Kidney (tissue), 14 donors: Measurements from ENCODE around the gene UBE2Q2. TPM values are rescaled to one million over a fixed set of nuclear protein-coding genes. Genes with fewer than 3 reads are reported as not detected.

ENCODE experiments used
- DNase-seq, 5 donors: peaks; one replicate each; pipeline ENCODE4 v3.0.0-alpha.2; 2013 to 2020
- FAIRE-seq: peaks from 2 replicates; lab custom pipeline; 2012; peaks lifted over from hg19 to GRCh38; lab: Jason Lieb, UNC
- H3K27ac ChIP-seq, 2 donors: one replicate each; pipeline ENCODE4 v1.7.0; 2013; ENCODE audit warnings: low read depth in 2 of 2, low read length in 2 of 2, inconsistent platforms in 1 of 2
- H3K27me3 ChIP-seq: one replicate; pipeline ENCODE4 v1.7.1; 2013; ENCODE audit warnings: low read length, inconsistent platforms; ENCODE audit not compliant: control insufficient read depth, insufficient read depth
- H3K36me3 ChIP-seq, 3 donors: one replicate each; pipeline versions ENCODE4 v1.7.0 to v1.7.1; 2013; ENCODE audit warnings: low read length in 3 of 3, control low read depth in 1 of 3, inconsistent platforms in 1 of 3; ENCODE audit not compliant: insufficient read depth in 3 of 3, control insufficient read depth in 2 of 3
- H3K4me1 ChIP-seq, 3 donors: one replicate each; pipeline versions ENCODE4 v1.7.0 to v1.7.1; 2013; ENCODE audit warnings: low read length in 3 of 3, inconsistent platforms in 1 of 3, low read depth in 1 of 3; ENCODE audit not compliant: control insufficient read depth in 2 of 3, insufficient read depth in 2 of 3
- H3K4me3 ChIP-seq, 3 donors: one replicate each; pipeline versions ENCODE4 v1.7.0 to v1.8.1; 2013; ENCODE audit warnings: low read length in 3 of 3, control low read depth in 1 of 3, inconsistent platforms in 1 of 3
- H3K9ac ChIP-seq, 3 donors: one replicate each; pipeline versions ENCODE4 v1.7.0 to v1.7.1; 2013; ENCODE audit warnings: low read length in 3 of 3, control low read depth in 1 of 3, inconsistent platforms in 1 of 3
- H3K9me3 ChIP-seq, 3 donors: one replicate each; pipeline versions ENCODE4 v1.7.0 to v1.7.1; 2013; ENCODE audit warnings: low read length in 3 of 3, control low read depth in 1 of 3, inconsistent platforms in 1 of 3; ENCODE audit not compliant: control insufficient read depth in 2 of 3, insufficient read depth in 1 of 3
- intact Hi-C: fragments of 100-400 bp; cut with DNase I; formaldehyde crosslinking; loops from one replicate; pipeline ENCODE4 v1.11.1; 2022
- polyA plus RNA-seq: library from polyadenylated mRNA; stranded (reverse); fragments of 350-450 nt; fragmentation: Illumina TruSeq; extraction: RNeasy Lipid Tissue Mini Kit (QIAGEN cat#74804); gene quantifications from one replicate; pipeline ENCODE4 v1.2.3, GENCODE V29; 2014; ENCODE audit warnings: low read depth, low replicate concordance; ENCODE audit not compliant: insufficient read depth
- total RNA-seq: library from RNA; stranded (reverse); fragmentation: NEBNext Ultra II Directional; extraction: Animal tissue kit (Norgen Biotek cat#: 25700); gene quantifications from one replicate; pipeline ENCODE4 v1.2.1, GENCODE V29; 2021
- TF ChIP-seq, protein P1 (sequence below): IDR thresholded peaks from 3 replicates; pipeline ENCODE4 v1.5.1; 2012; ENCODE audit warnings: mild to moderate bottlenecking, moderate library complexity, borderline replicate concordance; ENCODE audit not compliant: insufficient read depth; ENCODE audit errors: extremely low read depth
- donor health status: control.
- donor health status: control.
- donor health status: control.
- donor health status: control.
- donor health status: control.
- donor health status: DM: yes; HTN: yes; CAD: no.
- donor health status: Normal renal cell carcinoma (clear cell type).

The UBE2Q2 gene
- total and polyA plus RNA-seq, 2 donors from 2014 or later, result 18.1 to 31.6 TPM

DNA sequence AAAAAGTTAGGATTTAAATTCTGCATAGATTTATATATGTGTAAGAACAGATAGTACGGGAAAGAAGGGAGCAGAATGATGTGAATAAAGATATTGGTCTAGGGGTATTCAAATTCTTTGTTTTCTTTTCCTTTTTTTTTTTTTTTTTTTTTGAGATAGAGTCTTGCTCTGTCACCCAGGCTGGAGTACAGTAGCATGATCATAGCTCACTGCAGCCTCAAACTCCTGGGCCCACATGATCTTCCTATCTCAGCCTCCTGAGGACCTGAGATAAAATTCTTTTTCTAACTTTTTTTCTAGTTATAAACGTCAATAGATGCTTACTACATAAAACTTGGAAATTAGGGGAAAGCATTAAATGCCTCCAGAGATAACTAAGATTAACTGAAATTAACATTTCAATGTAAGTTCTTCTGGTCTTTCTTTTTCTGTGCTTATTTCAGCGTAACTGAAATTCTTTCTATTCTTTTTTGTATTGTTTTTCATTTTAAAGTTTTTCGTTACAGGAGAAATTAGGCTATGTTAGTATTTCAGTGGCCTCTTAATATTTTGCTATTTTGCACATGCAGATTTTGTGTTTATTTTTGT lies 29.2 kb downstream of the UBE2Q2 start:
- TF ChIP-seq, protein P1, sequence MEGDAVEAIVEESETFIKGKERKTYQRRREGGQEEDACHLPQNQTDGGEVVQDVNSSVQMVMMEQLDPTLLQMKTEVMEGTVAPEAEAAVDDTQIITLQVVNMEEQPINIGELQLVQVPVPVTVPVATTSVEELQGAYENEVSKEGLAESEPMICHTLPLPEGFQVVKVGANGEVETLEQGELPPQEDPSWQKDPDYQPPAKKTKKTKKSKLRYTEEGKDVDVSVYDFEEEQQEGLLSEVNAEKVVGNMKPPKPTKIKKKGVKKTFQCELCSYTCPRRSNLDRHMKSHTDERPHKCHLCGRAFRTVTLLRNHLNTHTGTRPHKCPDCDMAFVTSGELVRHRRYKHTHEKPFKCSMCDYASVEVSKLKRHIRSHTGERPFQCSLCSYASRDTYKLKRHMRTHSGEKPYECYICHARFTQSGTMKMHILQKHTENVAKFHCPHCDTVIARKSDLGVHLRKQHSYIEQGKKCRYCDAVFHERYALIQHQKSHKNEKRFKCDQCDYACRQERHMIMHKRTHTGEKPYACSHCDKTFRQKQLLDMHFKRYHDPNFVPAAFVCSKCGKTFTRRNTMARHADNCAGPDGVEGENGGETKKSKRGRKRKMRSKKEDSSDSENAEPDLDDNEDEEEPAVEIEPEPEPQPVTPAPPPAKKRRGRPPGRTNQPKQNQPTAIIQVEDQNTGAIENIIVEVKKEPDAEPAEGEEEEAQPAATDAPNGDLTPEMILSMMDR, result no peak
- Histone ChIP-seq H3K36me3 (peaks cover 0 to 5% (median 3%) of the 10 kb centered on the region in 3 donors), H3K4me1 (no peaks in the 10 kb centered on the region), H3K9ac (no peak overlapping the region), H3K9me3 (no peaks in the 10 kb centered on the region), H3K4me3 (no peak overlapping the region), H3K27me3 (no peaks in the 10 kb centered on the region), H3K27ac (no peak overlapping the region)
- DNase-seq (no peak), FAIRE-seq (no peak)
- intact Hi-C loops, result no loop called here

DNA sequence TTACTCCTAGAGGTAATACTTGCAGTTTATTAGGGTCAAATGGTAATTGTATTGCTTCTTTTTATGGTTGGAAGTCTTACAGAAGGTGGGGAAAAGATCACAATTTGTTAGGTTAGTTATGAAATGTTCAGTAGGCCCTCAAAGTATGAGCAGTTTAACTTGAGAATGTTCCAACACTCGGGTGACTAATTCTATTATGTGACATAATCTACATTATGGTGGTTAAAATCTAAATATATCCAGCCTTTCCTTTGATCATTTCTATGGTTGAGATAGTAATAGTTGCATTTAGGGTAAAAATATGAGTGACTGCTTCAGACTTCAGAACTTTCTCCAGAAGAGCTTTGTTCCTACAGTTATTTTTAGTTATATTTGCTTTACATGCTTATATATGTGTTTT lies 40.8 kb downstream of the UBE2Q2 start:
- H3K4me1 ChIP-seq, result no peaks in the 10 kb centered on the region
- H3K27me3 ChIP-seq, result no peaks in the 10 kb centered on the region
- no peaks in the 10 kb centered on the region for H3K9me3 ChIP-seq
- H3K9ac ChIP-seq, result no peak overlapping the region
- H3K27ac ChIP-seq, result no peak overlapping the region
- TF ChIP-seq, protein P1, result no peak
- H3K36me3 ChIP-seq, result peaks cover 0 to 3% (median 0%) of the 10 kb centered on the region in 3 donors
- no peak for FAIRE-seq
- intact Hi-C loops, result no loop called here
- DNase-seq, result no peak
- H3K4me3 ChIP-seq, result no peak overlapping the region

DNA sequence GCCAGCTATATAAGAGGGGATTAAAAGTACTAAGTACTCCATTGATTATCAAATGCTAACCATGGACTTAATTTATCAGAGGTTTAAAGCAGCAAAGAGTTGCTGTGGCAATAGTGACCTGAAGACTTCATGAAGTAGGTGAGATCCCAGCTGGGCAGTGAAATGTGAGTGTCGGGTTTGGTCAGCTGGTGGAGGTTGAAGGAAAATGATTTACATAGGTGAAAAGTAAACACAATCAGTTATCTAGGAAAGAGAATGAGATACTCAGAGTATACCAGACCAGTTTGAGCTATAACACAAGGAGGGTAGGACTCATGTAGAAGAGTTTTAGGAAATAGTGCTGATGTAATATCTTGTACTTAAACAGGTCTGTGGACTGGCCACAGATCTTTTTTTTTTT lies 43.9 kb downstream of the UBE2Q2 start:
- DNase-seq (no peak), FAIRE-seq (no peak)
- H3K27ac ChIP-seq, result no peak overlapping the region
- no peak overlapping the region for H3K9ac ChIP-seq
- H3K4me1 ChIP-seq, result no peaks in the 10 kb centered on the region
- intact Hi-C loops, result no loop called here
- H3K36me3 ChIP-seq, result peaks cover 0 to 5% (median 0%) of the 10 kb centered on the region in 3 donors
- H3K9me3 ChIP-seq, result no peaks in the 10 kb centered on the region
- H3K27me3 ChIP-seq, result no peaks in the 10 kb centered on the region
- TF ChIP-seq, protein P1, result no peak
- no peak overlapping the region for H3K4me3 ChIP-seq

DNA sequence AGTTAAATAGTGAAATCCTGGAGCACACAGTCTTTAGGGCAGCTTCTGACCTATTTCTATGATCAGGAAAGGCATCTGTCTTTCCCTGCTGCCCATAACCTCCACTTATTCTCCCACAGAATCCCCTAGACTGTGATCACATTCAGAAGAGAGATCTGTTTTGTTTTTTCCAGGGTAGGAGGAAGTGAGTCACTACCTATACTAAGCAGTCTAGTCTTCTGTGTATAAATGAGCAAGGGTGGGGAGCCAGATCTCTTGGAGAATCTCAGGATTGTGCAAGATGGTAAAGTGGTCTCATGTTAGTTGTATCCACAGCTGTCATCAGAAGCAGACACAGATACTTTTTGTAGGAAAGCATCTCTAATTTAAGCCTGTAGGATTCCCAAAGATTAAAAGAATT lies 48.6 kb downstream of the UBE2Q2 start:
- no peak overlapping the region for H3K27ac ChIP-seq
- peaks cover 0 to 5% (median 0%) of the 10 kb centered on the region in 3 donors for H3K36me3 ChIP-seq
- no peak for FAIRE-seq
- H3K27me3 ChIP-seq, result no peaks in the 10 kb centered on the region
- intact Hi-C loops, result no loop called here
- no peak overlapping the region for H3K9ac ChIP-seq
- no peaks in the 10 kb centered on the region for H3K4me1 ChIP-seq
- H3K9me3 ChIP-seq, result no peaks in the 10 kb centered on the region
- no peak for DNase-seq
- H3K4me3 ChIP-seq, result no peak overlapping the region
- TF ChIP-seq, protein P1, result no peak
